ENCODE measurements around the gene PTGER3. TPM values are rescaled to one million over a fixed set of nuclear protein-coding genes. Genes with fewer than 3 reads are reported as not detected.
A peak's percentile ranks its signal among the peaks of the same experiment; 100 is the strongest.
"Not testable (repeated sequence)": the region's sequence is repeated elsewhere in the genome, so short reads cannot be mapped to it uniquely, and the experiment has no call there.

The PTGER3 gene
- total RNA-seq, 1 donor = 1.5 TPM

DNA sequence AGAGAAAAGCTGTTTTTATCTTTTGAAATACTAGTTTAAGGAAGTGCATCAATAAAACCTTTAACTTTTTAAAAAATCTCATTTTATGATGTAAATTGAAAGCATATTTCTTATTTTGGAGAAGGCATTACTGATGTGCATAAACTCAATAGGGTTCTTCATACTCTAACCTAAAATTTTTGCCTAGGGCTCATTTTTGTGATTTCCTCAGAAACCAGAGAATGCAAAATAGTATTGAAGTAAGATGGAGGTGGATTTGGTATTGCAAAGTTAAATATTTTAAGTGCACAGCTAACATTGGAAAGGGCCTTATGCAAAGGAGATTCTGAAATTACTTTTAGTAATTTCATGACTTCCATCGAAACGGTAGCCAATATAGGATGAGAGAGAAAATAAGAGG is 101.9 kb downstream of the PTGER3 start:
- TF ChIP-seq, protein P1, sequence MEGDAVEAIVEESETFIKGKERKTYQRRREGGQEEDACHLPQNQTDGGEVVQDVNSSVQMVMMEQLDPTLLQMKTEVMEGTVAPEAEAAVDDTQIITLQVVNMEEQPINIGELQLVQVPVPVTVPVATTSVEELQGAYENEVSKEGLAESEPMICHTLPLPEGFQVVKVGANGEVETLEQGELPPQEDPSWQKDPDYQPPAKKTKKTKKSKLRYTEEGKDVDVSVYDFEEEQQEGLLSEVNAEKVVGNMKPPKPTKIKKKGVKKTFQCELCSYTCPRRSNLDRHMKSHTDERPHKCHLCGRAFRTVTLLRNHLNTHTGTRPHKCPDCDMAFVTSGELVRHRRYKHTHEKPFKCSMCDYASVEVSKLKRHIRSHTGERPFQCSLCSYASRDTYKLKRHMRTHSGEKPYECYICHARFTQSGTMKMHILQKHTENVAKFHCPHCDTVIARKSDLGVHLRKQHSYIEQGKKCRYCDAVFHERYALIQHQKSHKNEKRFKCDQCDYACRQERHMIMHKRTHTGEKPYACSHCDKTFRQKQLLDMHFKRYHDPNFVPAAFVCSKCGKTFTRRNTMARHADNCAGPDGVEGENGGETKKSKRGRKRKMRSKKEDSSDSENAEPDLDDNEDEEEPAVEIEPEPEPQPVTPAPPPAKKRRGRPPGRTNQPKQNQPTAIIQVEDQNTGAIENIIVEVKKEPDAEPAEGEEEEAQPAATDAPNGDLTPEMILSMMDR (IDR thresholded peaks at IDR 0.05; ENCODE audit: insufficient read depth, low read length) = no peak
- DNase-seq (ENCODE audit: low read depth) = no peak
- no peak overlapping the region for H3K4me3 ChIP-seq (ENCODE audit: low read depth, low read length)

DNA sequence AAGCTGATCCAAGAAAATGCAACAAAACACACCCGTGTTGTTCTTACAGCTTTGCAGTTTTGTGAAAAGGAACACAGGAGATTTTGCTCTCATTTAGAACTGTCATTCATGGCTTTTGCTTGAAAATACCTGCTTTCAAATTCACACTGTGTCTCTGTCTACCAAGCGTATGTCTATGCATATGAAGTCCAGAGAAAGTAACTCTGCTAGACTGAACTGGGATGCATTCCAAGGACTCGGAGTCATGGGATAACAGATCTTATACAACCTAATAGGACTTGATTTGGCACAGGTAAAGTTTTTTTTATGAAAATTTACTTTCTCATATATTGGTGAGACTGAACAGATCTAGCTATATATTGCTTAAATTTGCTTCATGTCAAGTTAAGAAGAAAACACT is 102.4 kb downstream of the PTGER3 start:
- DNase-seq (ENCODE audit: low read depth) = peak; percentile 24

DNA sequence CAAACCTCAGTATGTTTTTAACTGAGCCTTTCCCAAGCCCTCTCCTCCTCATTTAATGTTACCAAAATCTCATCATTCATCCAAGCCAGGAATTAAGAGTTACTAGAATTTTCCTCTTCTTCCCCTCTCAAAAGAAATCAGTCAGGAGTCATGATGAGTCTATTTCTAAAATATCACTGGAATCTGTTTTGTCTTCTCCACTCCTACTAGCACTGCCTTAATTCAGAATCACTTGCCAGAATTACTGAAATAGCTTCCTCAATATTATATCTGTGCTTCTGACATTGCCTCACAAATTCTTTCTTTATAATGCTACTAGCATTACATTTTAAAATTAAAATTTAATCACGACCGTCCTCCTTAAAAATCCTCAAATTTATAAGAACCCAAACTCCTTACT is 106.1 kb downstream of the PTGER3 start:
- TF ChIP-seq, protein P1 (IDR thresholded peaks at IDR 0.05; ENCODE audit: insufficient read depth, low read length) = no peak
- DNase-seq (ENCODE audit: low read depth) = peak; percentile 24
- H3K4me3 ChIP-seq (ENCODE audit: low read depth, low read length) = no peak overlapping the region

More for the DNA sequence above, 102.4 kb downstream of the PTGER3 start:
- TF ChIP-seq, protein P1 (IDR thresholded peaks at IDR 0.05; ENCODE audit: insufficient read depth, low read length) = no peak
- no peak overlapping the region for H3K4me3 ChIP-seq (ENCODE audit: low read depth, low read length)

DNA sequence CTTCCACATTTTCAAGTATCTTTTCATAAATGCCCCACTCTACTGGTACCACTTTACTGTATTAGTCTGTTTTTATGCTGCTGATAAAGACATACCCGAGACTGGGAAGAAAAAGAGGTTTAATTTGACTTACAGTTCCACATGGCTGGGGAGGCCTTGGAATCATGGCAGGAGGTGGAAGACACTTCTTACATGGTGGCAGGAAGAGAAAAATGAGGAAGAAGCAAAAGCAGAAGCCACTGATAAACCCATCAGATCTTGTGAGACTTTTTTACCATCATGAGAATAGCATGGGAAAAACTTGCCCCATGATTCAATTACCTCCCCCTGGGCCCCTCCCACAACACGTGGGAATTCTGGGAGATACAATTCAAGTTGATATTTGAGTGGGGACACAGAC is 107.2 kb downstream of the PTGER3 start:
- not testable (repeated sequence) for DNase-seq (ENCODE audit: low read depth)

DNA sequence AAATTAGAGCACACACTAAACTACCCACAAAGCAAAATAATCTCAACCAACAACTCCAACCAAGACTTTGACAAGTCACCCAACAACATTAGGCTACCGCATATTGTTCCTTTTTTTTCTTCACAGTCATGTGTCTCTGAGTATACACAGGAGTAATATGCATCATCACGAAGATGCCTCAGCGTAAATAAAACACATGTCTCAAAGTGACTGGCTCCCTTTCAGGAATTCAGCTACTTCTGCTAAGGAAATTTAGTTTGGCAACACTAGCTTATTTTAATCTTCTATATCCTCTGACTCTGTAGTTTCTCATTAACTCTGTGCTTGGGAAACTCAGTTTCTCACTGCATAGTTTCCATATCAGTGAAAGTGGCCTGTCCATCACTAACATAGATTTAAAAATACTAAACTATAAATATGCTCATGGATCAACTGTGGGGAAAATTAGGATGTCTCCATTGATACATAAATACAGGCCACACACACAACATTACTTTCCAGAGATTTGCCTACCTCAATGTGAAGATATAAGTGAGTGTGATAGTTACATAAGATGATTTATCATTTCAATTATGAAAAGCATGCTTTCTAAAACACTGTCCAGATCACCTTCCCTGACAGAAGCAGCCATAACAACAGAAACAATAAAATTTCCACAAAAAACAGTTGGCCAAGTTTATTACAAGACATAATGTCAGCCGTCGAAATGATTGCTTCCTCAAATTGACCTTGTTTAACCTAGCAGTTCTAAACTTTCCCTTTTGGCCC is 113.2 kb downstream of the PTGER3 start:
- TF ChIP-seq, protein P1 (IDR thresholded peaks at IDR 0.05; ENCODE audit: insufficient read depth, low read length) = no peak
- no peak overlapping the region for H3K4me3 ChIP-seq (ENCODE audit: low read depth, low read length)
- peak; percentile 56 for DNase-seq (ENCODE audit: low read depth)

More for the DNA sequence above, 107.2 kb downstream of the PTGER3 start:
- H3K4me3 ChIP-seq (ENCODE audit: low read depth, low read length) = not testable (repeated sequence)

DNA sequence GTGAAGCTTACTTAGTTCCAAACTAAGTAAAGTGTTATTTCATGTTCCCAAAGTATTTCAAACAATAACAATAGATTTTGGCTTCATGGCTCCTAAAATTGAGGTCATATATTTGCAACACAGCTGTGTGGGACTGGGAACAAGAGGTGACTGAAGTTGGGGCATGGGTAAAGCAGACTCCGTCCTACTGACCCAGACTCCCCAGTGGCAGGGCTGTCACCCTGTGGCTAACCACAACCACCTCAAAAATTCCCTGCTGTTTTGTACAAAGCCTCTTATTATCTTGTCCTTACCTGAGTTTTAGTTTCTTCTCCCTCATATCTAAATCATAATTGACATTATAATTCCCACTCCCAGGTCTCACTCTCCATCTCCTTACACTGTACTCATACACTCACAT is 117.6 kb downstream of the PTGER3 start:
- H3K4me3 ChIP-seq (ENCODE audit: low read depth, low read length) = no peak overlapping the region
- TF ChIP-seq, protein P1 (IDR thresholded peaks at IDR 0.05; ENCODE audit: insufficient read depth, low read length) = no peak
- DNase-seq (ENCODE audit: low read depth) = no peak

DNA sequence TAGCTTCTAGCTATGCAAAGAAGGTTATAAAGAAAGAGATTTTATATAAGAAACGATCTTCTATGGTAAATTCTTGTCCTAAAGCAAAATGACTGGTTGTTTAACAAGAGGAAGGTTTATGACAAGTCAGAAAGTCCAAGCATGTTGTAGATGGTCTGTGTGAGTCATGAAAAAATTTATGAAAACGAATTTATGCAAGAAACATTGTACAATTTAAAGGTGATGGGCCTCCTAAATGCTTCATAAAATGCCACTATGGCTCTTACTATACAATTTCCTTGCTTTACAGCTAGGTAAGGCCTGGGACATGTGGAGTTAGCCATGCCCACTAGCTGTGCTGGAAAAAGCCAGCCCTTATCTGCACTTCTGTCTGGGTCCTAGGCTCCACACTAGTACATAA is 125.4 kb downstream of the PTGER3 start:
- H3K4me3 ChIP-seq (ENCODE audit: low read depth, low read length) = no peak overlapping the region
- TF ChIP-seq, protein P1 (IDR thresholded peaks at IDR 0.05; ENCODE audit: insufficient read depth, low read length) = no peak
- DNase-seq (ENCODE audit: low read depth) = no peak

Small RNA genes within 50 kb of the gene (small RNA-seq; reads per million reads assigned to genes)
- 48.8 reads per million, percentile 97 among the genes with 10 or more reads in this experiment for gene MIR186

Other genes with a start within 250 kb of the PTGER3 start
- 49.3 and 61.5 TPM in 2 replicates for gene ZRANB2, start 33.2 kb upstream of the PTGER3 start, total RNA-seq (ENCODE audit: low replicate concordance)

All from fibroblast of the aortic adventitia (primary cell).